HepG2 (cell line): ENCODE results near the gene TMUB1. TPM values are rescaled to one million over a fixed set of nuclear protein-coding genes. Genes with fewer than 3 reads are reported as not detected.

Source experiments
- ATAC-seq: fragments of 200-7000 bp; cut with Tn5 transposase; 3 replicates; pipeline ENCODE4 v1.9.1; 2020; ENCODE audit warnings: mild to moderate bottlenecking, moderate library complexity
- BruUV-seq: library from RNA; stranded (reverse); fragments of 400-500 nt; replicated peaks from 2 replicates; lab custom pipeline; 2021; lab: Mats Ljungman, UMichigan
- CTCF ChIA-PET: fragments of 300-600 bp; formaldehyde crosslinking; extraction: SDS; loops from one replicate; lab custom pipeline; 2021; ENCODE audit warnings: low total read pairs, inconsistent platforms, low intra/inter-chr PET ratio; lab: Yijun Ruan, JAX
- POLR2A ChIA-PET: fragments of 350-600 bp; sonication (Branson Sonifier 250); formaldehyde crosslinking; loops from one replicate; lab custom pipeline; 2020; ENCODE audit warnings: antibody characterized with exemption, inconsistent platforms; lab: Yijun Ruan, JAX
- DNase-seq: peaks from one replicate; pipeline ENCODE4 v3.0.0-alpha.2; 2015; ENCODE audit warnings: low spot score
- FAIRE-seq: peaks from 3 replicates; lab custom pipeline; 2011; peaks lifted over from hg19 to GRCh38; lab: Jason Lieb, UNC
- H2AFZ ChIP-seq: one replicate; pipeline ENCODE4 v1.6.1; 2011; ENCODE audit warnings: low read length, inconsistent platforms
- H3K27ac ChIP-seq: fragments of 300-600 bp; 3 replicates; pipeline ENCODE4 v1.8.0; 2011; ENCODE audit warnings: mixed run types, mild to moderate bottlenecking, mixed read lengths, low read length, inconsistent platforms; ENCODE audit not compliant: insufficient read depth; ENCODE audit errors: extremely low read length
- H3K27me3 ChIP-seq, 2 experiments: fragments of 200-600 bp in 1 of 2; 2 replicates in 1 of 2; 3 replicates in 1 of 2; pipeline versions ENCODE4 v1.6.0 to v1.8.0; 2011; ENCODE audit warnings: low read length in 2 of 2, mild to moderate bottlenecking in 2 of 2, moderate library complexity in 2 of 2, inconsistent platforms in 1 of 2; ENCODE audit not compliant: insufficient read depth in 2 of 2, control insufficient read depth in 1 of 2
- H3K36me3 ChIP-seq, 2 experiments: fragments of 200-600 bp in 1 of 2; replicated peaks in 1 of 2; 2 replicates in 1 of 2; 3 replicates in 1 of 2; pipeline versions ENCODE4 v1.5.1 to v1.8.0; 2011; ENCODE audit warnings: low read length in 2 of 2, inconsistent platforms in 1 of 2; ENCODE audit not compliant: insufficient read depth in 2 of 2, control insufficient read depth in 1 of 2
- H3K4me1 ChIP-seq: 2 replicates; pipeline ENCODE4 v1.5.1; 2012; ENCODE audit warnings: low read length, inconsistent platforms; ENCODE audit not compliant: insufficient read depth
- H3K4me2 ChIP-seq: 2 replicates; pipeline ENCODE4 v1.6.0; 2011; ENCODE audit warnings: low read depth, low read length, inconsistent platforms
- H3K4me3 ChIP-seq, 3 experiments: fragments of 200-600 bp in 1 of 3; sonication (generic), shearing (Covaris generic) in 1 of 3; replicated peaks in 1 of 3; 2 replicates each; pipeline ENCODE4 v1.5.1; 2011 to 2016; ENCODE audit warnings: low read length in 3 of 3, inconsistent platforms in 2 of 3, low read depth in 2 of 3, mild to moderate bottlenecking in 2 of 3, control low read depth in 1 of 3, mixed read lengths in 1 of 3; ENCODE audit not compliant: insufficient read depth in 1 of 3
- H3K79me2 ChIP-seq: one replicate; pipeline ENCODE4 v1.6.1; 2011; ENCODE audit warnings: low read length, inconsistent platforms; ENCODE audit not compliant: insufficient read depth
- H3K9ac ChIP-seq: 2 replicates; pipeline ENCODE4 v1.6.0; 2011; ENCODE audit warnings: mild to moderate bottlenecking, low read depth, low read length, inconsistent platforms; ENCODE audit not compliant: insufficient read depth
- H3K9me3 ChIP-seq: 2 replicates; pipeline ENCODE4 v1.5.1; 2012; ENCODE audit warnings: mild to moderate bottlenecking, low read length
- H4K20me1 ChIP-seq: 2 replicates; pipeline ENCODE4 v1.6.0; 2011; ENCODE audit warnings: inconsistent platforms, mild to moderate bottlenecking, low read length, moderate library complexity; ENCODE audit not compliant: insufficient read depth
- BCL6 ChIP-seq: IDR thresholded peaks from 2 replicates; pipeline ENCODE4 v1.6.1; 2016; ENCODE audit warnings: missing genetic modification reagents, missing compliant biosample characterization
- FOXC1 ChIP-seq: sonication (generic); formaldehyde crosslinking; IDR thresholded peaks from 2 replicates; pipeline ENCODE4 v1.8.0; 2022; ENCODE audit warnings: mild to moderate bottlenecking, missing genetic modification reagents, borderline replicate concordance
- GABPA ChIP-seq, 2 experiments: IDR thresholded peaks; 2 replicates each; pipeline ENCODE4 v1.6.1; 2011 to 2016; ENCODE audit warnings: low read depth in 2 of 2, low read length in 1 of 2, missing biosample characterization in 1 of 2, missing genetic modification characterization in 1 of 2
- MYPOP ChIP-seq: sonication (generic); formaldehyde crosslinking; IDR thresholded peaks from 2 replicates; pipeline ENCODE4 v1.8.1; 2023; ENCODE audit warnings: mild to moderate bottlenecking, moderate library complexity, missing genetic modification reagents
- NCOA2 ChIP-seq: sonication (generic); formaldehyde crosslinking; IDR thresholded peaks from 2 replicates; pipeline ENCODE4 v1.8.0; 2022; ENCODE audit warnings: inconsistent platforms
- PHF20 ChIP-seq: sonication (generic); formaldehyde crosslinking; IDR thresholded peaks from 2 replicates; pipeline ENCODE4 v1.5.0; 2020; ENCODE audit warnings: mild to moderate bottlenecking, missing genetic modification reagents
- POLR2A ChIP-seq, 2 experiments: IDR thresholded peaks; 2 replicates each; pipeline ENCODE4 v1.6.1; 2011; ENCODE audit warnings: low read depth in 2 of 2, low read length in 2 of 2, mild to moderate bottlenecking in 1 of 2, moderate library complexity in 1 of 2; ENCODE audit not compliant: insufficient read depth in 1 of 2
- ZNF597 ChIP-seq: sonication (generic); formaldehyde crosslinking; IDR thresholded peaks from 2 replicates; pipeline ENCODE4 v1.5.0; 2020; ENCODE audit warnings: missing genetic modification reagents
- ZNF839 ChIP-seq: sonication (generic); formaldehyde crosslinking; IDR thresholded peaks from 2 replicates; pipeline ENCODE4 v1.4.0; 2020; ENCODE audit warnings: missing genetic modification reagents, mild to moderate bottlenecking, borderline replicate concordance
- WGBS: methylation state at CpG from one replicate; pipeline ENCODE4 v1.1.6; 2017; ENCODE audit warnings: low lambda C conversion rate; 5-methylcytosine and 5-hydroxymethylcytosine counted together
- in situ Hi-C: cut with HindIII; loops from 2 replicates; pipeline ENCODE4 v1.10.0; 2017; ENCODE audit warnings: low pct_unique_long_range_greater_than_20kb; ENCODE audit not compliant: extremely low pct_ligation_motif_present
- intact Hi-C: fragments of 100-400 bp; cut with micrococcal nuclease; formaldehyde crosslinking; loops from one replicate; pipeline ENCODE4 v1.10.0; 2022; ENCODE audit not compliant: unreplicated experiment
- polyA plus RNA-seq, 8 experiments: library from polyadenylated mRNA; depleted of rRNA in 3 of 8; stranded (reverse) in 7 of 8; unstranded in 1 of 8; fragments of >200 nt; fragmentation: Illumina TruSeq in 4 of 8; extraction: Trizol in 4 of 8; gene quantifications; 2 replicates each; pipeline versions ENCODE4 v1.2.1 to v1.2.3, GENCODE V29; 2011 to 2016; ENCODE audit warnings: low read depth in 4 of 8, missing spikeins in 1 of 8, mixed read lengths in 1 of 8; ENCODE audit not compliant: insufficient read depth in 1 of 8
- total RNA-seq, 5 experiments: library from RNA; depleted of rRNA; stranded (reverse); fragments of >200 nt; fragmentation: Illumina TruSeq; extraction: Trizol; gene quantifications; 2 replicates each; pipeline ENCODE4 v1.2.3, GENCODE V29; 2016; ENCODE audit warnings: low read depth in 1 of 5
- TF ChIP-seq, protein P1 (sequence below): sonication (generic); formaldehyde crosslinking; IDR thresholded peaks from 2 replicates; pipeline ENCODE4 v1.4.0; 2020; ENCODE audit warnings: mild to moderate bottlenecking, missing genetic modification reagents
- TF ChIP-seq, protein P2 (sequence below), 2 experiments: sonication (generic) in 1 of 2; formaldehyde crosslinking in 1 of 2; IDR thresholded peaks; 2 replicates each; pipeline versions ENCODE4 v1.5.1 to v1.6.1; 2011 to 2020; ENCODE audit warnings: borderline replicate concordance in 1 of 2, low read depth in 1 of 2, low read length in 1 of 2, mild to moderate bottlenecking in 1 of 2, missing genetic modification reagents in 1 of 2, moderate library complexity in 1 of 2

TMUB1 gene
- total and polyA plus RNA-seq, 2 of the 13 experiments (the other 11 are each of a cell fraction or from before 2014, with no cell fraction given) = 44.8 to 51.6 TPM

- in situ Hi-C loops (no loop called here), intact Hi-C loops (no loop called here)
- no peak overlapping the region for H3K9ac ChIP-seq
- TF ChIP-seq POLR2A (IDR thresholded peaks at IDR 0.05; ENCODE audit: insufficient read depth in 1 of 2, low read depth in 2 of 2, low read length in 2 of 2) (no peak), PHF20 (CRISPR knock-in tag) (no peak)
- TF ChIP-seq, protein P1, sequence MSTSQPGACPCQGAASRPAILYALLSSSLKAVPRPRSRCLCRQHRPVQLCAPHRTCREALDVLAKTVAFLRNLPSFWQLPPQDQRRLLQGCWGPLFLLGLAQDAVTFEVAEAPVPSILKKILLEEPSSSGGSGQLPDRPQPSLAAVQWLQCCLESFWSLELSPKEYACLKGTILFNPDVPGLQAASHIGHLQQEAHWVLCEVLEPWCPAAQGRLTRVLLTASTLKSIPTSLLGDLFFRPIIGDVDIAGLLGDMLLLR (CRISPR knock-in tag) = no peak
- peaks cover 20 to 64% of the 10 kb centered on the region in 2 experiments; a peak in 4 of 5 replicates for H3K36me3 ChIP-seq
- no peaks in the 10 kb centered on the region for H3K4me1 ChIP-seq
- ChIA-PET POLR2A (no interaction called here), CTCF (no interaction called here)
- H2AFZ ChIP-seq = no peak overlapping the region
- no peak overlapping the region for H3K4me2 ChIP-seq
- peaks cover 22% of the 10 kb centered on the region for H3K79me2 ChIP-seq
- FAIRE-seq (no peak), DNase-seq (no peak), ATAC-seq (no peak)
- WGBS = 98% methylated on average over 8 of the region's 14 CpGs
- H4K20me1 ChIP-seq = peaks cover 27% of the 10 kb centered on the region; the same call in 1 of the 2 replicates
- no peaks in the 10 kb centered on the region for H3K9me3 ChIP-seq
- H3K4me3 ChIP-seq = no peak overlapping the region
- no TSS peak for BruUV-seq
- no peak overlapping the region for H3K27ac ChIP-seq
- no peaks in the 10 kb centered on the region for H3K27me3 ChIP-seq
These were observed 32.6 kb upstream of the TMUB1 start for GRCh38 chr7:151115836-151116418.

- no peak overlapping the region for H3K4me2 ChIP-seq
- intact Hi-C loops (no loop called here), in situ Hi-C loops (no loop called here)
- DNase-seq (no peak), FAIRE-seq (no peak), ATAC-seq (no peak)
- H3K4me1 ChIP-seq = no peaks in the 10 kb centered on the region
- peaks cover 22% of the 10 kb centered on the region for H3K79me2 ChIP-seq
- ChIA-PET CTCF (no interaction called here), POLR2A (no interaction called here)
- no peak overlapping the region for H2AFZ ChIP-seq
- no peaks in the 10 kb centered on the region for H3K27me3 ChIP-seq
- H3K36me3 ChIP-seq = peaks cover 18 to 59% of the 10 kb centered on the region in 2 experiments; a peak in 4 of 5 replicates
- peaks cover 33% of the 10 kb centered on the region; the same call in 1 of the 2 replicates for H4K20me1 ChIP-seq
- no peak overlapping the region for H3K9ac ChIP-seq
- H3K9me3 ChIP-seq = no peaks in the 10 kb centered on the region
- no peak overlapping the region for H3K27ac ChIP-seq
- 98% methylated on average over 93 of the region's 114 CpGs for WGBS
- H3K4me3 ChIP-seq = no peak overlapping the region
- BruUV-seq = no TSS peak
- TF ChIP-seq MYPOP (CRISPR knock-in tag) (no peak), FOXC1 (no peak), ZNF597 (CRISPR knock-in tag) (no peak), GABPA (IDR thresholded peaks at IDR 0.05; ENCODE audit: low read depth, low read length) (no peak), GABPA (CRISPR knock-in tag; IDR thresholded peaks at IDR 0.05; ENCODE audit: low read depth) (no peak), NCOA2 (no peak), ZNF839 (CRISPR knock-in tag) (no peak), BCL6 (no peak)
- TF ChIP-seq, protein P2, sequence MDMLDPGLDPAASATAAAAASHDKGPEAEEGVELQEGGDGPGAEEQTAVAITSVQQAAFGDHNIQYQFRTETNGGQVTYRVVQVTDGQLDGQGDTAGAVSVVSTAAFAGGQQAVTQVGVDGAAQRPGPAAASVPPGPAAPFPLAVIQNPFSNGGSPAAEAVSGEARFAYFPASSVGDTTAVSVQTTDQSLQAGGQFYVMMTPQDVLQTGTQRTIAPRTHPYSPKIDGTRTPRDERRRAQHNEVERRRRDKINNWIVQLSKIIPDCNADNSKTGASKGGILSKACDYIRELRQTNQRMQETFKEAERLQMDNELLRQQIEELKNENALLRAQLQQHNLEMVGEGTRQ (IDR thresholded peaks at IDR 0.05; ENCODE audit: low read depth, low read length) = no peak
- TF ChIP-seq, protein P2 (CRISPR knock-in tag; IDR thresholded peaks at IDR 0.05; ENCODE audit: borderline replicate concordance) = no peak
These were observed 32.0 kb upstream of the TMUB1 start for GRCh38 chr7:151115121-151115835.
